Central memory CD4-positive, alpha-beta T cell (primary cell): ENCODE results near the gene HCFC1.

Experiments used
- DNase-seq: peaks from one replicate; pipeline ENCODE4 v3.0.0; 2022

HCFC1 gene

GRCh38 chrX:153921511-153922446 is 49.8 kb downstream of the HCFC1 start:
- no peak for DNase-seq

- no peak for DNase-seq
These were observed 50.5 kb downstream of the HCFC1 start for GRCh38 chrX:153921070-153921469.

- DNase-seq: no peak
These were observed 51.1 kb downstream of the HCFC1 start for GRCh38 chrX:153920546-153920945.

GRCh38 chrX:153919281-153919680 is 52.3 kb downstream of the HCFC1 start:
- DNase-seq: no peak

GRCh38 chrX:153917869-153918268 is 53.7 kb downstream of the HCFC1 start:
- no peak for DNase-seq

- DNase-seq: no peak
These were observed 57.9 kb downstream of the HCFC1 start for GRCh38 chrX:153913701-153914100.

- DNase-seq: no peak
These were observed 58.4 kb downstream of the HCFC1 start for GRCh38 chrX:153913211-153913610.

GRCh38 chrX:153911798-153912197 is 59.8 kb downstream of the HCFC1 start:
- no peak for DNase-seq

GRCh38 chrX:153910446-153910845 is 61.2 kb downstream of the HCFC1 start:
- no peak for DNase-seq

GRCh38 chrX:153909980-153910360 is 61.6 kb downstream of the HCFC1 start:
- DNase-seq: no peak

- no peak for DNase-seq
These were observed 62.3 kb downstream of the HCFC1 start for GRCh38 chrX:153909024-153909979.

- no peak for DNase-seq
These were observed 63.3 kb downstream of the HCFC1 start for GRCh38 chrX:153908219-153908860.

GRCh38 chrX:153907456-153907855 is 64.2 kb downstream of the HCFC1 start:
- no peak for DNase-seq

- no peak for DNase-seq
These were observed 65.3 kb downstream of the HCFC1 start for GRCh38 chrX:153906126-153906917.

- no peak for DNase-seq
These were observed 66.0 kb downstream of the HCFC1 start for GRCh38 chrX:153905481-153906095.

GRCh38 chrX:153903991-153904957 is 67.3 kb downstream of the HCFC1 start, which contains the start of gene AVPR2:
Gene AVPR2, plus strand, starts transcription at chrX:153904673. Its CDS starts 473 bp downstream, at chrX:153905146.
- DNase-seq: no peak

GRCh38 chrX:153903238-153903980 is 68.2 kb downstream of the HCFC1 start:
- no peak for DNase-seq

- DNase-seq: no peak
These were observed 69.2 kb downstream of the HCFC1 start for GRCh38 chrX:153902385-153902784.

- no peak for DNase-seq
These were observed 69.9 kb downstream of the HCFC1 start for GRCh38 chrX:153901753-153902140.
